ENCODE results near the gene CHRDL2. TPM values are rescaled to one million over a fixed set of nuclear protein-coding genes. Genes with fewer than 3 reads are reported as not detected.

CHRDL2 gene
- total and polyA plus RNA-seq, 2 of the 13 experiments (the other 11 are each of a cell fraction or from before 2014, with no cell fraction given): 0.04 TPM; not detected in 1

GRCh38 chr11:74748211-74749126, 17.2 kb upstream of the CHRDL2 start, which contains the start of gene RNF169 (continued):
- 0 out of 2 replicates have a peak, but pooled peaks have one; percentile 15 for TF ChIP-seq KMT2B (CRISPR knock-in tag; IDR thresholded peaks at IDR 0.05)
- TF ChIP-seq ETV5 (CRISPR knock-in tag; IDR thresholded peaks at IDR 0.05; ENCODE audit: borderline replicate concordance): 0 out of 2 replicates have a peak, but pooled peaks have one; percentile 26
- TF ChIP-seq, protein P1, sequence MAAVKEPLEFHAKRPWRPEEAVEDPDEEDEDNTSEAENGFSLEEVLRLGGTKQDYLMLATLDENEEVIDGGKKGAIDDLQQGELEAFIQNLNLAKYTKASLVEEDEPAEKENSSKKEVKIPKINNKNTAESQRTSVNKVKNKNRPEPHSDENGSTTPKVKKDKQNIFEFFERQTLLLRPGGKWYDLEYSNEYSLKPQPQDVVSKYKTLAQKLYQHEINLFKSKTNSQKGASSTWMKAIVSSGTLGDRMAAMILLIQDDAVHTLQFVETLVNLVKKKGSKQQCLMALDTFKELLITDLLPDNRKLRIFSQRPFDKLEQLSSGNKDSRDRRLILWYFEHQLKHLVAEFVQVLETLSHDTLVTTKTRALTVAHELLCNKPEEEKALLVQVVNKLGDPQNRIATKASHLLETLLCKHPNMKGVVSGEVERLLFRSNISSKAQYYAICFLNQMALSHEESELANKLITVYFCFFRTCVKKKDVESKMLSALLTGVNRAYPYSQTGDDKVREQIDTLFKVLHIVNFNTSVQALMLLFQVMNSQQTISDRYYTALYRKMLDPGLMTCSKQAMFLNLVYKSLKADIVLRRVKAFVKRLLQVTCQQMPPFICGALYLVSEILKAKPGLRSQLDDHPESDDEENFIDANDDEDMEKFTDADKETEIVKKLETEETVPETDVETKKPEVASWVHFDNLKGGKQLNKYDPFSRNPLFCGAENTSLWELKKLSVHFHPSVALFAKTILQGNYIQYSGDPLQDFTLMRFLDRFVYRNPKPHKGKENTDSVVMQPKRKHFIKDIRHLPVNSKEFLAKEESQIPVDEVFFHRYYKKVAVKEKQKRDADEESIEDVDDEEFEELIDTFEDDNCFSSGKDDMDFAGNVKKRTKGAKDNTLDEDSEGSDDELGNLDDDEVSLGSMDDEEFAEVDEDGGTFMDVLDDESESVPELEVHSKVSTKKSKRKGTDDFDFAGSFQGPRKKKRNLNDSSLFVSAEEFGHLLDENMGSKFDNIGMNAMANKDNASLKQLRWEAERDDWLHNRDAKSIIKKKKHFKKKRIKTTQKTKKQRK (IDR thresholded peaks at IDR 0.05; ENCODE audit: low read length): no peak
- no peak for TF ChIP-seq ZNF441 (CRISPR knock-in tag; IDR thresholded peaks at IDR 0.05; ENCODE audit: borderline replicate concordance)
- TF ChIP-seq, protein P2, sequence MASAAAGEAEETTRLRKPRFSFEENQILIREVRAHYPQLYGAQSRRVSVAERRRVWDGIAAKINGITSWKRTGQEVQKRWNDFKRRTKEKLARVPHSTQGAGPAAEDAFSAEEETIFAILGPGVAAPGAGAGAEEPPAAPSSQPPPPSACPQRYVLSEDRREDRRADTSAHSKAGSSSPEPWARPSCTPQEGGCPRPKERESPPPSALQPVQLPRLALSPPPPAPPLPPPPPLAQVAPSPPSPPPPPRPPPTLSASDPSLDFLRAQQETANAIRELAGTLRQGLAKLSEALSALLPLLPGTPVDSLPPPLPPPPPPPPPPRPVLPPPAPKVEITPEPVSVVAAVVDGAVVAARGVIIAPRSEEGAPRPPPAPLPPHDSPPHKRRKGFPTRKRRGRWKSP (CRISPR knock-in tag; IDR thresholded peaks at IDR 0.05): 0 out of 2 replicates have a peak, but pooled peaks have one; percentile 14
- TF ChIP-seq SP5 (CRISPR knock-in tag; IDR thresholded peaks at IDR 0.05; ENCODE audit: borderline replicate concordance, low read depth): 0 out of 2 replicates have a peak, but pooled peaks have one; percentile 34
- no peak for TF ChIP-seq TBX2 (CRISPR knock-in tag; IDR thresholded peaks at IDR 0.05; ENCODE audit: borderline replicate concordance)
- peak; percentile 22; the same call in 1 of the 2 replicates for TF ChIP-seq ZNF430 (CRISPR knock-in tag; IDR thresholded peaks at IDR 0.05)
- 0 out of 2 replicates have a peak, but pooled peaks have one; percentile 12 for TF ChIP-seq ARID5B (CRISPR knock-in tag; IDR thresholded peaks at IDR 0.05)
- TF ChIP-seq GABPB1 (CRISPR knock-in tag; IDR thresholded peaks at IDR 0.05): peak; percentile 65; the same call in 1 of the 2 replicates
- peak; percentile 29; the same call in 1 of the 2 replicates for TF ChIP-seq TFDP2 (CRISPR knock-in tag; IDR thresholded peaks at IDR 0.05)
- TF ChIP-seq, protein P3, sequence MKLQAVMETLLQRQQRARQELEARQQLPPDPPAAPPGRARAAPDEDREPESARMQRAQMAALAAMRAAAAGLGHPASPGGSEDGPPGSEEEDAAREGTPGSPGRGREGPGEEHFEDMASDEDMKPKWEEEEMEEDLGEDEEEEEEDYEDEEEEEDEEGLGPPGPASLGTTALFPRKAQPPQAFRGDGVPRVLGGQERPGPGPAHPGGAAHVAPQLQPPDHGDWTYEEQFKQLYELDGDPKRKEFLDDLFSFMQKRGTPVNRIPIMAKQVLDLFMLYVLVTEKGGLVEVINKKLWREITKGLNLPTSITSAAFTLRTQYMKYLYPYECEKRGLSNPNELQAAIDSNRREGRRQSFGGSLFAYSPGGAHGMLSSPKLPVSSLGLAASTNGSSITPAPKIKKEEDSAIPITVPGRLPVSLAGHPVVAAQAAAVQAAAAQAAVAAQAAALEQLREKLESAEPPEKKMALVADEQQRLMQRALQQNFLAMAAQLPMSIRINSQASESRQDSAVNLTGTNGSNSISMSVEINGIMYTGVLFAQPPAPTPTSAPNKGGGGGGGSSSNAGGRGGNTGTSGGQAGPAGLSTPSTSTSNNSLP (IDR thresholded peaks at IDR 0.05; ENCODE audit: low read depth, low read length): peak; percentile 64
- TF ChIP-seq NONO (IDR thresholded peaks at IDR 0.05): no peak
- TF ChIP-seq NONO (CRISPR knock-in tag; conservative IDR thresholded peaks at IDR 0.05): 0 out of 2 replicates have a peak, but pooled peaks have one; percentile 1
- peak; percentile 82 for TF ChIP-seq ASH2L (IDR thresholded peaks at IDR 0.05; ENCODE audit: insufficient read length, low read depth, low read length)
